UCSD-AML1 (cell line): ENCODE measurements around the gene CIAO2B.
"Not testable (repeated sequence)": the region's sequence is repeated elsewhere in the genome, so short reads cannot be mapped to it uniquely, and the experiment has no call there.

Experiments used
- DNase-seq: peaks from one replicate; lab custom pipeline; 2025; ENCODE audit not compliant: unreplicated experiment; lab: John Stamatoyannopoulos, UW

CIAO2B gene

DNA sequence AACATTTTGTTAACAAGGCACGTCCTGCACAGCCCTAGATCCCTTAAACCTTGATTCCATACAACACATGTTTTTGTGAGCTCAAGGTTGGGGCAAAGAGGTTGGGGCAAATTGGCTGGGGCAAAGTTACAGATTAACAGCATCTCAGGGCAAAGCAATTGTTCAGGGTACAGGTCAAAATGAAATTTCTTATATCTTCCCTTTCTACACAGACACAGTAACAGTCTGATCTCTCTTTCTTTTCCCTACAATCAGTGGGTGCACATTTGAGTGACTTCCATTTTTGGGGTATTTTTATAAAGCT is 21.9 kb upstream of the CIAO2B start:
- DNase-seq, result not testable (repeated sequence)

DNA sequence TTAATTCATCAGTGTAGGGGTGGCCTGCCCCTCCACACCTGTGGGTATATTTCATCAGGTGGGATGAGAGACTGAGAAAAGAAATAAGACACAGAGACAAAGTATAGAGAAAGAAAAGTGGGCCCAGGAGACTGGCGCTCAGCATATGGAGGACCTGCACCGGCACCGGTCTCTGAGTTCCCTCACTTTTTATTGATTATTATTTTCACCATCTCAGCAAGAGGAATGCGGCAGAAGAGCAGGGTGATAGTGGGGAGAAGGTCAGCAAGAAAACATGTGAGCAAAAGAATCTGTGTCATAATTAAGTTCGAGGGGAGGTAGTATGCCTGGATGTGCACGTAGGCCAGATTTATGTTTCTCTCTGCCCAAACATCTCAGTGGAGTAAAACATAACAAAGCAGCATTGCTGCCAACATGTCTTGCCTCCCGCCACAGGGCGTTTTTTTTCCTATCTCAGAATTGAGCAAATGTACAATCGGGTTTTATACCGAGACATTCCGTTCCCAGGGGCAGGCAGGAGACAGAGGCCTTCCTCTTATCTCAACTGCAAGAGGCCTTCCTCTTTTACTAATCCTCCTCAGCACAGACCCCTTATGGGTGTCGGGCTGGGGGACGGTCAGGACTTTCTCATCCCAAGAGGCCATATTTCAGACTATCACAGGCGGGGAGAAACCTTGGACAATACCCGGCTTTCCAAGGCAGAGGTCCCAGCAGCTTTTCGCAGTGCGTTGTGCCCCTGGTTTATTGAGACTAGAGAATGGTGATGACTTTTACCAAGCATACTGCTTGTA is 21.4 kb upstream of the CIAO2B start:
- DNase-seq, result not testable (repeated sequence)

DNA sequence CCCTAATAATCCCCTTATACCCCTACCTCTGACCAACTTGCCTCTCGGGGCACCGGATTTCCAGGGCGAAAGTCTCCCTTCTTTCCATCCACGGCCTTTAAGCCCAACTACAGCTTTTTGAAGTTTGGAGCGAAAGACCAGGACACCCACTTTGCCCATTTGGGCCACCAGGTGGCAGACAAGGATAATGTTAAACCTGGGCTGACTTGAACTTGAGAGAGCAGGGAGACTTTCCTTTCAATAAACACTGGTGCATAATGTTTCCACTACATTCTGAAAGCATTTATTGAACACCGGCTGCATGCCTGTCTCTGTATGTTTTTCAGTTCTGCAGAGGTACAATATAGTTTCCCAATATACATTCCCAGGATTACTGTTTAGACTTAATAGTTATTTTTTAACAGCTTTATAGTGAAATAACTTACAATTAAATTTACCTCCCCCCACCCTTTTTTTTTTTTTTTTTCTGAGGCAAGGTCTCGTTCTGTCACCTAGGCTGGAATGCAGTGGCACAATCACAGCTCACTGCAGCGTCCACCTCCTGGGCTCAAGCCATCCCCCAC is 20.0 kb upstream of the CIAO2B start:
- DNase-seq, result peak; percentile 70

DNA sequence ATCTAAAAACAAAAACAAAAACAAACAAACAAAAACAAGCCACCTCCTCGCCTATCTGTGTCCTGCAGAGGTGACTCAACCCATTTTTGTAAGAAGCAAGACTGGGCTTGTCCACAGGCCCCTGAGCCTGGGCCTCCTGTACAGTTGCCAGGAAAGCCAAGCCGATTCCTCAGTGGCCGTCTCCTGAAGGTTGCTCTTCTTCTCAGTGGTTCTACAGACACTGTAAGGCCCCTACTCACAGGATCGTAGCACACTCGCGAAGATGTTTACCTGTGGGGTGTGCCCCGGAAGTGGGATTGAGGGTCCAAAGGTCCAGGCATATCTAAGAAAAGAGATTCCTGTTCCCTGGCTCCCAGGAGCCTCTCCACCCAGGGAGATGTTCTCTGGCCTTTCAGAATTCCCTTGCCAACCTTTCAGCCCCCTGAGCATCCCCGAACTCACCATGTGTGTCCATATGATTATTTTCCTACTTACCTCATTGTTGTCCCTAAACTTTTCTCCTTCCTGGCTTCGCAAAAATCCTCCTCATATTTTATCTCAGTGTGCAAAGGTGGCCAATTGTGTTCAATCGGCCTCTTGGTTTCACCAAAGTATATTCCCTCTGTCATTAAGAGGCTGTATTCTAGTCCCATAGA is 19.4 kb upstream of the CIAO2B start:
- no peak for DNase-seq

DNA sequence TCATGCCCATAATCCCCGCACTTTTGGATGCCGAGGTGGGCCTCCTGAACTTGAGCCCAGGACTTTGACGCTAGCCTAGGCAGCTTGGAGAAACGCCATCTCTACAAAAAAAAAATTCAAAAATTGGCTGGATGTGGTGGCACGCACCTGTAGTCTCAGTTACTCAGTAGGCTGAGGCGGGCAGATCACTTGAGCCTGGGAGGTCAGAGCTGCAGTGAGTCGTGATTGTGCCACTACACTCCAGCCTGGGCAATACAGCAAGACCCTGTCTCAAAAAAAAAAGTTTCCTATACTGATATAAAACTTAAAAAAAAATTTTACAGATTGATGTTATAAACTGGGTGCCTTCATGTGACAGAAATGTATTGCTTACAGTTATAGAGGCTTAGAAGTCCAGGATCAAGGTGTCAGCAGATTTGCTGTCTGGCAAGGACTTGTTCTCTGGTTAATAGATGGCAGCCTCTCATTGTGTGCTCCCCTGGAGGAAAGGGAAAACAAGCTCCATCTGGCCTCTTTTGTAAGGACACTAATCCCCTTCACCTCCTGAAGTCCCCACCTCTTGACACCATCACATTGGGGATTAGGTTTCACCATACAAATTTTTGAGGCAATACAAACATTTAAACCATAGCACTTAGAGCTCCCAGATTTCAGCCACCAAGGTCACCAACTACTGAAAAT is 18.4 kb upstream of the CIAO2B start:
- DNase-seq, result no peak

- no peak for DNase-seq
These were observed 17.0 kb upstream of the CIAO2B start for GRCh38 chr16:66950971-66951790.

DNA sequence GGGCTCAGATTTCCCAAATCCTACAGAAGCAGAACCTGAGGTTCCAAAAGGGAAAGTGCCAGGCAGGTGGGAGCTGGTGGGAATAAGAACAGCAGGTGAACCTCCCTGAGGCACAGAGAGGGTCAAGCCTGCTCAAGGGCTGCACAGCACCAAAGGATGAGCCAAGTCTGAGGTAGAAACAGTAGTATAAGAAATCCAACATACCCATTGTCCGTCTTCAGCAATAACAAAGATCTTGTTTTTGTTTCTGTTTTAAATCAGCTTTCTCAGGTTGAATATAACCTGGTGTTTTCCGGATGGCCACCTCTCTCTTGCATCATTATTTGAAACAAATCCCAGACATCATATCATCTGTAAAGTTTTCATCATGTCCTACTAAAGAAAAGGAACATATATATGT is 16.2 kb upstream of the CIAO2B start:
- no peak for DNase-seq

DNA sequence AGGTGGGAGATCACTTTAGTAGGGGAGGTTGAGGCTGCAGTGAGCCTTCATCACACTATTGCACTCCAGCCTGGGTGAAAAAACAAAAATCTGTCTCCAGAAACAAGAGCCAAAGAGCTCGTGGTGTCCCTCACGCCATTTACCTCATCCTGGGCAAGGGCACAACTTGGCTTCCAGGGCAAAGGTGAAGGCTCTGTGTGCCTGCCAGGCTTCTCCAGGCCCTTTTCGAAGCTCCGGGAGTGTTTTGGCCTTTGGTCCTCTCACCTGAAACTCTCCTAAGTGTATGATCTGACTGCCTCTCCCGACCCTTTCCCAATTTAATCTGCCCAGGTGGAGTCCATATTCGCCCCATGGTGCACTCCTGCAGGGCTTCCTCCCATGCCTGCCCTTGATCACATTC is 15.3 kb upstream of the CIAO2B start:
- no peak for DNase-seq

DNA sequence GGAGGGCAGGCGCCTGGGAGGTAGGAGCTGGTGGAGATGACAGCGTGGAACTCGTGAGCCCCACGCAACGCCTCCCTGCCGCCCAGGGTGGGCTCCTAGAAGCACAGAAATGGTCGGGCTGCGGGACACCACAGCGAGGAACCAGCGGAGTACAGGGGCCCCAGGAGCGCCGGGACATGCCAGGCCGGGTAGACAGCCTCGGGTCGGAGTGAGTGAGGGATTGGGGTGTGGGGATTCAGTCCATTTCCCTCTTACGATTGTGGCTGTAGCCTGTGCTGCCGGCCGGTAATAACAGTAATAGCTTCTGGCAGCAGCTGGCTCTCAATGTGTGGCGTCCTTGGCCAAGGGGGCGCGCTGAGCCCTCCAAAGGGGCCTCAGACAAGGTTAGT is 14.6 kb upstream of the CIAO2B start:
- DNase-seq, result no peak

- DNase-seq, result no peak
These were observed 14.1 kb upstream of the CIAO2B start for GRCh38 chr16:66948134-66948836.

GRCh38 chr16:66947302-66948065 is 13.3 kb upstream of the CIAO2B start:
- peak; percentile 74 for DNase-seq

- DNase-seq, result no peak
These were observed 12.7 kb upstream of the CIAO2B start for GRCh38 chr16:66946974-66947301.

DNA sequence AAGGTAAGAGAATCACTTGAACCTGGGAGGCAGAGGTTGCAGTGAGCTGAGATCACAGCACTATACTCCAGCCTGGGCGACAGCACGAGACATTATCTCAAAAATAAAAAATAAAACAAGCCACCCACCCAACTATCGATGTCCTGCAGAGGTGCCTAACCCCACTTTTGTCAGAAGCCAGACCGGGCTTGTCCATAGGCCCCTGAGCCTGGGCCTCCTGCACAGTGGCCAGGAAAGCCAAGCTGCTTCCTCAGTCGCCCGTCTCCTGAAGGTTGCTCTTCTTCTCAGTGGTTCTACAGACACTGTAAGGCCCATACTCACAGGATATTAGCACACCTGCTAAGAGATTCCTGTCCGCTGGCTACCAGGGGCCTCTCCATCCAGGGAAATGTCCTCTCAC is 12.3 kb upstream of the CIAO2B start:
- no peak for DNase-seq

DNA sequence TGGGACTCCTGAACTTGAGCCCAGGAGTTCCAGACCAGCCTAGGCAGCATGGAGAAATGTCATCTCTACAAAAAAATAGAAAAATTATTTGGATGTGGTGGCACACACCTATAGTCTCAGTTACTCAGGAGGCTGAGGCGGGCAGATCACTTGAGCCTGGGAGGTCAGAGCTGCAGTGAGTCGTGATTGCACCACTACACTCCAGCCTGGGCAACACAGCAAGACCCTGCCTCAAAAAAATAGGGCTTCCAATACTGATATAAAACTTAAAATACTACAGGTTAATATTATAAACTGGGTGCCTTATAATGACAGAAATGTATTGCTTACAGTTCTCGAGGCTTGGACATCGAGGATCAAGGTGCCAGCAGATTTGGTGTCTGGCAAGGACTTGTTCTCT is 11.7 kb upstream of the CIAO2B start:
- DNase-seq, result no peak

- DNase-seq, result not testable (repeated sequence)
These were observed 10.8 kb upstream of the CIAO2B start for GRCh38 chr16:66944971-66945370.

DNA sequence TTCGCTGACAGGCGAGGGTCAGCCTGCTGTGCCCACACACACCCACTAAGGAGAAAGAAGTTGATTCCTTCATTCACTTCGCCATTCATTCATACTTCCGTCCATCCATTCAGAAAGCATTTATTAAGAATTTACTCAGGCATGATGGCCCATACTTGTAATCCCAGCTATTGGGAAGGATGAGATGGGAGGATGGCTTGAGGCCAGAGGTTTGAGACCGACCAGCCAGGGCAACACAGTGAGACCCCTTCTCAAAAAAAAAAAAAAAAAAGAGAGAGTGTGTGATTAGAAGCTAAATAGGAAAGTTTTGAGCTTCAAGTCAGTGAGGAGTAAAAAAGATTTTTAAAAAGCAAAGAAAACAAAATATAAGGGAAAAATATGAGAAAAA is 9.8 kb upstream of the CIAO2B start:
- DNase-seq, result no peak

GRCh38 chr16:66943426-66944053 is 9.3 kb upstream of the CIAO2B start:
- DNase-seq, result no peak

GRCh38 chr16:66942981-66943380 is 8.8 kb upstream of the CIAO2B start:
- no peak for DNase-seq

GRCh38 chr16:66940236-66940635 is 6.0 kb upstream of the CIAO2B start:
- no peak for DNase-seq

- no peak for DNase-seq
These were observed 5.2 kb upstream of the CIAO2B start for GRCh38 chr16:66939366-66939765.
